H1 (cell line): ENCODE data around the gene OMA1.

ENCODE experiments used
- EGR1 ChIP-seq: IDR thresholded peaks from 2 replicates; pipeline ENCODE4 v1.6.1; 2011; ENCODE audit warnings: low read depth, low read length, borderline replicate concordance
- MAFK ChIP-seq: IDR thresholded peaks from 2 replicates; pipeline ENCODE4 v1.6.1; 2012; ENCODE audit warnings: low read depth, mild to moderate bottlenecking, improper control_type of control experiment, low read length
- POLR2A ChIP-seq, 2 experiments: IDR thresholded peaks; 1 replicate in 1 of 2; 2 replicates in 1 of 2; pipeline ENCODE4 v1.6.1; 2011; ENCODE audit warnings: low read depth in 2 of 2, low read length in 2 of 2, mild to moderate bottlenecking in 2 of 2; ENCODE audit errors: control extremely low read depth in 1 of 2
- YY1 ChIP-seq: IDR thresholded peaks from 2 replicates; pipeline ENCODE4 v1.6.1; 2011; ENCODE audit warnings: low read depth, mild to moderate bottlenecking, low read length
- TF ChIP-seq, protein P1 (sequence below), 3 experiments: IDR thresholded peaks; 1 replicate in 2 of 3; 2 replicates in 1 of 3; pipeline versions ENCODE4 v1.5.1 to v1.6.1; 2011; ENCODE audit warnings: low read length in 3 of 3, mild to moderate bottlenecking in 3 of 3, inconsistent platforms in 2 of 3, low read depth in 1 of 3, moderate library complexity in 1 of 3; ENCODE audit not compliant: insufficient read depth in 1 of 3; ENCODE audit errors: control extremely low read depth in 1 of 3

DNA sequence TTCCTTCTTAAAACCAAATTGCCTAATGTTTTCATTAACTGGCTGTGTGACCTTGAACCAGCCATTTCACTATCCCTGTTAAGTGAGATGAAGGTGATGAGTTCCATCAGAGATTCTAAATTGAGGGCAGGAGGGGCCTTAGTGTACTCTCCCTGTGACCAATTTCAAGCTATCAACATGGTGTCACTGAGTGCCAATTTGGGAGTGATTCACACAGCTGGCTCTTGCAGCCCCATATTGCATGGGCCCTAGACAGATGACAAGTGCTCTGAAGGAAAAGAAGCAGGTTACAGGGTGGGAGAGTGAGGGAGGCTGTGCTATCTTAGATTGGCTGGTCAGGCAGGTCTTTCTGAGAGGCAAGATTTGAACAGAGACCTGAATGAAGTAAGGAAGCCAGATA, 43.5 kb upstream of the OMA1 start:
- no peak for TF ChIP-seq YY1
- no peak for TF ChIP-seq POLR2A (IDR thresholded peaks at IDR 0.05; ENCODE audit: control extremely low read depth in 1 of 2, low read depth in 2 of 2, low read length in 2 of 2)
- TF ChIP-seq MAFK: no peak
- no peak for TF ChIP-seq EGR1
- TF ChIP-seq, protein P1, sequence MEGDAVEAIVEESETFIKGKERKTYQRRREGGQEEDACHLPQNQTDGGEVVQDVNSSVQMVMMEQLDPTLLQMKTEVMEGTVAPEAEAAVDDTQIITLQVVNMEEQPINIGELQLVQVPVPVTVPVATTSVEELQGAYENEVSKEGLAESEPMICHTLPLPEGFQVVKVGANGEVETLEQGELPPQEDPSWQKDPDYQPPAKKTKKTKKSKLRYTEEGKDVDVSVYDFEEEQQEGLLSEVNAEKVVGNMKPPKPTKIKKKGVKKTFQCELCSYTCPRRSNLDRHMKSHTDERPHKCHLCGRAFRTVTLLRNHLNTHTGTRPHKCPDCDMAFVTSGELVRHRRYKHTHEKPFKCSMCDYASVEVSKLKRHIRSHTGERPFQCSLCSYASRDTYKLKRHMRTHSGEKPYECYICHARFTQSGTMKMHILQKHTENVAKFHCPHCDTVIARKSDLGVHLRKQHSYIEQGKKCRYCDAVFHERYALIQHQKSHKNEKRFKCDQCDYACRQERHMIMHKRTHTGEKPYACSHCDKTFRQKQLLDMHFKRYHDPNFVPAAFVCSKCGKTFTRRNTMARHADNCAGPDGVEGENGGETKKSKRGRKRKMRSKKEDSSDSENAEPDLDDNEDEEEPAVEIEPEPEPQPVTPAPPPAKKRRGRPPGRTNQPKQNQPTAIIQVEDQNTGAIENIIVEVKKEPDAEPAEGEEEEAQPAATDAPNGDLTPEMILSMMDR (IDR thresholded peaks at IDR 0.05; ENCODE audit: control extremely low read depth in 1 of 3, insufficient read depth in 1 of 3, low read depth in 1 of 3, low read length in 3 of 3): no peak
